Naive thymus-derived CD4-positive, alpha-beta T cell (primary cell): Measurements from ENCODE around the gene MGLL. TPM values are rescaled to one million over a fixed set of nuclear protein-coding genes. Genes with fewer than 3 reads are reported as not detected.
A peak's percentile ranks its signal among the peaks of the same experiment; 100 is the strongest.

Source experiments
- ATAC-seq: fragments of 150-1000 bp; cut with Tn5 transposase; 2 replicates; pipeline ENCODE4 v1.10.0; 2021; ENCODE audit warnings: mild to moderate bottlenecking, moderate library complexity
- CTCF ChIA-PET: fragments of 350-600 bp; sonication (Branson Sonifier 250); formaldehyde crosslinking; loops from one replicate; lab custom pipeline; 2021; ENCODE audit warnings: antibody characterized with exemption; lab: Charles Lee
- POLR2A ChIA-PET: fragments of 350-600 bp; sonication (Branson Sonifier 250); formaldehyde crosslinking; loops from one replicate; lab custom pipeline; 2021; ENCODE audit warnings: antibody characterized with exemption, inconsistent platforms; lab: Charles Lee
- DNase-seq, 9 donors: peaks; one replicate each; pipeline versions ENCODE4 v3.0.0 to v3.0.0-alpha.2; 2020 to 2022; ENCODE audit warnings: mixed read lengths in 1 of 9
- H3K27ac ChIP-seq: one replicate; pipeline ENCODE4 v1.7.0; 2013; ENCODE audit warnings: mild to moderate bottlenecking, low read depth, low read length, moderate library complexity
- H3K27me3 ChIP-seq, 2 donors: one replicate each; pipeline ENCODE4 v1.7.0; 2013; ENCODE audit warnings: low read length in 2 of 2, mild to moderate bottlenecking in 2 of 2, moderate library complexity in 2 of 2; ENCODE audit not compliant: control insufficient read depth in 2 of 2, insufficient read depth in 2 of 2
- H3K36me3 ChIP-seq, 3 experiments: 1 replicate in 2 of 3; 2 replicates in 1 of 3; pipeline ENCODE4 v1.7.0; 2013; ENCODE audit warnings: low read length in 3 of 3, mild to moderate bottlenecking in 3 of 3, moderate library complexity in 1 of 3; ENCODE audit not compliant: insufficient read depth in 3 of 3, control insufficient read depth in 2 of 3
- H3K4me1 ChIP-seq, 2 donors: one replicate each; pipeline ENCODE4 v1.7.0; 2013; ENCODE audit warnings: low read length in 2 of 2, mild to moderate bottlenecking in 2 of 2, moderate library complexity in 1 of 2; ENCODE audit not compliant: control insufficient read depth in 2 of 2, insufficient read depth in 2 of 2
- H3K4me3 ChIP-seq: 2 replicates; pipeline ENCODE4 v1.7.0; 2013; ENCODE audit warnings: mild to moderate bottlenecking, low read length
- H3K9me3 ChIP-seq, 3 experiments: 1 replicate in 2 of 3; 2 replicates in 1 of 3; pipeline ENCODE4 v1.7.0; 2013; ENCODE audit warnings: low read length in 3 of 3; ENCODE audit not compliant: control insufficient read depth in 2 of 3
- H3K27ac Mint-ChIP-seq, 9 donors: one replicate each; pipeline ENCODE4 v1.8.0; 2020 to 2022; ENCODE audit warnings: mixed read lengths in 9 of 9, mild to moderate bottlenecking in 8 of 9, moderate library complexity in 5 of 9, inconsistent platforms in 2 of 9
- H3K27me3 Mint-ChIP-seq, 5 donors: one replicate each; pipeline ENCODE4 v1.8.0; 2021 to 2022; ENCODE audit warnings: mixed read lengths in 5 of 5, mild to moderate bottlenecking in 1 of 5
- H3K36me3 Mint-ChIP-seq, 5 donors: one replicate each; pipeline ENCODE4 v1.8.0; 2020 to 2022; ENCODE audit warnings: mixed read lengths in 5 of 5, mild to moderate bottlenecking in 3 of 5, inconsistent platforms in 1 of 5
- H3K4me1 Mint-ChIP-seq, 7 donors: one replicate each; pipeline ENCODE4 v1.8.0; 2020 to 2022; ENCODE audit warnings: mixed read lengths in 7 of 7, mild to moderate bottlenecking in 3 of 7, inconsistent platforms in 1 of 7
- H3K4me3 Mint-ChIP-seq, 10 donors: one replicate each; pipeline ENCODE4 v1.8.0; 2020 to 2022; ENCODE audit warnings: mild to moderate bottlenecking in 10 of 10, mixed read lengths in 10 of 10, moderate library complexity in 6 of 10, inconsistent platforms in 2 of 10
- H3K9me3 Mint-ChIP-seq, 11 donors: one replicate each; pipeline ENCODE4 v1.8.0; 2020 to 2022; ENCODE audit warnings: mixed read lengths in 11 of 11, mild to moderate bottlenecking in 4 of 11, inconsistent platforms in 1 of 11, moderate library complexity in 1 of 11
- intact Hi-C, 2 donors: fragments of 100-400 bp; cut with micrococcal nuclease; formaldehyde crosslinking; loops; one replicate each; pipeline ENCODE4 v1.15.1; 2023
- polyA plus RNA-seq, 2 donors: library from polyadenylated mRNA; unstranded; fragments of 300-500 nt; fragmentation: Illumina TruSeq; gene quantifications; one replicate each; pipeline ENCODE4 v1.2.3, GENCODE V29; 2021
- total RNA-seq, 6 experiments: library from RNA in 5 of 6; stranded (reverse) in 5 of 6; gene quantifications; 1 replicate in 5 of 6; 2 replicates in 1 of 6; pipeline ENCODE4 v1.2.3 and lab custom pipeline; 2021 to 2026

MGLL gene
- total and polyA plus RNA-seq, 7 experiments from 2014 or later: 1.0 to 6.0 (median 2.1) TPM; not detected in 2

GRCh38 chr3:127644641-127645370 is 177.5 kb downstream of the MGLL start:
- Mint-ChIP-seq H3K9me3 (no peaks in the 10 kb centered on the region), H3K4me3 (no peak overlapping the region), H3K4me1 (no peaks in the 10 kb centered on the region), H3K36me3 (peaks cover 0 to 10% (median 0%) of the 10 kb centered on the region in 5 donors), H3K27ac (peak overlapping the region in 1 of 9 donors; percentile 23), H3K27me3 (peaks cover 0 to 5% (median 0%) of the 10 kb centered on the region in 5 donors)
- ATAC-seq: no peak
- DNase-seq: no peak
- Histone ChIP-seq H3K4me1 (no peaks in the 10 kb centered on the region), H3K4me3 (no peak overlapping the region), H3K9me3 (no peaks in the 10 kb centered on the region), H3K36me3 (no peaks in the 10 kb centered on the region), H3K27me3 (no peaks in the 10 kb centered on the region), H3K27ac (no peak overlapping the region)
- intact Hi-C loops: no loop called here
- ChIA-PET POLR2A (no interaction called here), CTCF (no interaction called here)

GRCh38 chr3:127640042-127640355 is 182.3 kb downstream of the MGLL start:
- no peak for DNase-seq
- Mint-ChIP-seq H3K4me1 (peaks cover 6 to 16% (median 10%) of the 10 kb centered on the region in 7 donors), H3K9me3 (no peaks in the 10 kb centered on the region), H3K27ac (peak overlapping the region in 1 of 9 donors; percentile 38), H3K4me3 (no peak overlapping the region), H3K36me3 (peaks cover 0 to 10% (median 0%) of the 10 kb centered on the region in 5 donors), H3K27me3 (peaks cover 0 to 7% (median 1%) of the 10 kb centered on the region in 5 donors)
- Histone ChIP-seq H3K4me1 (peaks cover 0 to 7% of the 10 kb centered on the region in 2 donors), H3K36me3 (no peaks in the 10 kb centered on the region), H3K27ac (no peak overlapping the region), H3K27me3 (no peaks in the 10 kb centered on the region), H3K9me3 (no peaks in the 10 kb centered on the region), H3K4me3 (no peak overlapping the region)
- intact Hi-C loops: no loop called here
- CTCF ChIA-PET: no interaction called here
- POLR2A ChIA-PET: no interaction called here
- ATAC-seq: no peak

- no peaks in the 10 kb centered on the region for H3K9me3 Mint-ChIP-seq
- H3K4me1 Mint-ChIP-seq: peaks cover 6 to 16% (median 10%) of the 10 kb centered on the region in 7 donors
- no peaks in the 10 kb centered on the region for H3K36me3 ChIP-seq
- ChIA-PET CTCF (no interaction called here), POLR2A (no interaction called here)
- ATAC-seq: no peak
- DNase-seq: no peak
- intact Hi-C loops: loop anchor here in 1 of 2 donors (5.0 kb wide), 1 partner anchor 62 kb away; no protein-coding TSS in a partner anchor
- H3K27me3 ChIP-seq: no peaks in the 10 kb centered on the region
- peak overlapping the region in 1 of 9 donors; percentile 38 for H3K27ac Mint-ChIP-seq
- H3K27me3 Mint-ChIP-seq: peaks cover 0 to 5% (median 4%) of the 10 kb centered on the region in 5 donors
- H3K9me3 ChIP-seq: no peaks in the 10 kb centered on the region
- peaks cover 0 to 7% of the 10 kb centered on the region in 2 donors for H3K4me1 ChIP-seq
- no peak overlapping the region for H3K4me3 ChIP-seq
- H3K4me3 Mint-ChIP-seq: no peak overlapping the region
- H3K27ac ChIP-seq: no peak overlapping the region
- H3K36me3 Mint-ChIP-seq: peaks cover 0 to 6% (median 0%) of the 10 kb centered on the region in 5 donors
These were observed 182.9 kb downstream of the MGLL start for GRCh38 chr3:127639173-127640041.

Other genes with a start within 250 kb of the MGLL start
- 10 to 100 TPM; 13.6 to 30.6 (median 24.5) TPM for gene TPRA1, start 231.8 kb downstream of the MGLL start, total RNA-seq
- gene TPRA1, start 231.8 kb downstream of the MGLL start, polyA plus RNA-seq: 10 to 100 TPM; 15.5 to 33.8 TPM
- gene MCM2, start 224.1 kb downstream of the MGLL start, total RNA-seq: 100 to 1,000 TPM in 1 of 5 experiments, 10 to 100 TPM in 3, 1 to 10 TPM in 1; 8.8 to 126 (median 11.3) TPM
- 10 to 100 TPM; 11.5 to 14.5 TPM for gene MCM2, start 224.1 kb downstream of the MGLL start, polyA plus RNA-seq
- gene PODXL2, start 193.3 kb downstream of the MGLL start, total RNA-seq: 1 to 10 TPM; 2.2 to 5.5 (median 3.6) TPM
- gene PODXL2, start 193.3 kb downstream of the MGLL start, polyA plus RNA-seq: 1 to 10 TPM; 3.0 to 6.5 TPM
- gene ABTB1, start 149.6 kb downstream of the MGLL start, total RNA-seq: 100 to 1,000 TPM in 4 of 5 experiments, 10 to 100 TPM in 1; 26.7 to 182 (median 124) TPM
- gene ABTB1, start 149.6 kb downstream of the MGLL start, polyA plus RNA-seq: 10 to 100 TPM; 67.4 to 86.8 TPM
- not detected for gene KBTBD12, start 92.7 kb upstream of the MGLL start, total RNA-seq
- gene KBTBD12, start 92.7 kb upstream of the MGLL start, polyA plus RNA-seq: not detected
- 100 to 1,000 TPM; 110 to 219 (median 132) TPM for gene SEC61A1, start 229.9 kb upstream of the MGLL start, total RNA-seq
- 100 to 1,000 TPM in 1 of 2 donors, 10 to 100 TPM in 1; 94.8 to 117 TPM for gene SEC61A1, start 229.9 kb upstream of the MGLL start, polyA plus RNA-seq